HCT116 (cell line): Measurements from ENCODE around the gene KLF11. TPM values are rescaled to one million over a fixed set of nuclear protein-coding genes. Genes with fewer than 3 reads are reported as not detected.
"Not testable (repeated sequence)": the region's sequence is repeated elsewhere in the genome, so short reads cannot be mapped to it uniquely, and the experiment has no call there.

Experiments
- ATAC-seq: fragments of 200-7000 bp; cut with Tn5 transposase; 2 replicates; pipeline ENCODE4 v1.9.1; 2020; ENCODE audit warnings: mild to moderate bottlenecking, moderate library complexity
- BruUV-seq: library from RNA; stranded (reverse); fragments of 400-500 nt; replicated peaks from 2 replicates; lab custom pipeline; 2021; lab: Mats Ljungman, UMichigan
- CTCF ChIA-PET: fragments of 300-600 bp; sonication (Branson Sonifier 250); formaldehyde crosslinking; loops from one replicate; lab custom pipeline; 2021; ENCODE audit warnings: antibody characterized with exemption; lab: Charles Lee
- POLR2A ChIA-PET: fragments of 300-600, 350-600 bp; sonication (Branson Sonifier 250); formaldehyde crosslinking; loops from one replicate; lab custom pipeline; 2021; ENCODE audit warnings: antibody characterized with exemption; lab: Charles Lee
- RAD21 ChIA-PET, 2 experiments: fragments of 300-600 bp; sonication (Branson Sonifier 250); formaldehyde crosslinking; loops; one replicate each; lab custom pipeline; 2023; ENCODE audit warnings: low total read pairs in 2 of 2; ENCODE audit not compliant: uncharacterized antibody in 2 of 2, unreplicated experiment in 2 of 2, low non-redundant PET in 1 of 2; lab: Charles Lee
- DNase-seq: peaks from one replicate; pipeline ENCODE4 v3.0.0-alpha.2; 2010; ENCODE audit warnings: low read depth, low spot score
- H2AFZ ChIP-seq: fragments of 200-600 bp; shearing (Covaris generic), sonication (generic); 2 replicates; pipeline ENCODE4 v1.6.1; 2017; ENCODE audit warnings: low read depth, mixed run types, mixed read lengths, antibody characterized with exemption, low read length; ENCODE audit not compliant: poor library complexity, severe bottlenecking
- H3K27ac ChIP-seq: 2 replicates; pipeline ENCODE4 v1.5.1; 2012; ENCODE audit warnings: low read depth, low read length
- H3K27me3 ChIP-seq: fragments of 200-600 bp; sonication (generic); 2 replicates; pipeline ENCODE4 v1.6.1; 2016; ENCODE audit warnings: mixed run types, low read length, mixed read lengths; ENCODE audit not compliant: insufficient read depth
- H3K36me3 ChIP-seq, 2 experiments: fragments of 200-500 bp in 1 of 2; fragments of 200-600 bp in 1 of 2; sonication (Bioruptor generic) in 1 of 2; sonication (generic) in 1 of 2; 2 replicates each; pipeline versions ENCODE4 v1.5.1 to v1.6.1; 2014 to 2016; ENCODE audit warnings: low read length in 2 of 2, inconsistent platforms in 1 of 2, mixed read lengths in 1 of 2, mixed run types in 1 of 2; ENCODE audit not compliant: insufficient read depth in 2 of 2, control insufficient read depth in 1 of 2
- H3K4me1 ChIP-seq, 2 experiments: fragments of 200-600 bp in 1 of 2; sonication (generic) in 1 of 2; 2 replicates each; pipeline versions ENCODE4 v1.5.1 to v1.6.1; 2012 to 2017; ENCODE audit warnings: low read length in 2 of 2, inconsistent platforms in 1 of 2, mild to moderate bottlenecking in 1 of 2, mixed read lengths in 1 of 2, mixed run types in 1 of 2, moderate library complexity in 1 of 2; ENCODE audit not compliant: insufficient read depth in 2 of 2, control insufficient read depth in 1 of 2
- H3K4me2 ChIP-seq: fragments of 200-600 bp; sonication (generic); 2 replicates; pipeline ENCODE4 v1.6.1; 2017; ENCODE audit warnings: mixed run types, low read length, mixed read lengths
- H3K4me3 ChIP-seq, 2 experiments: fragments of 200-600 bp in 1 of 2; sonication (generic) in 1 of 2; replicated peaks in 1 of 2; 2 replicates each; pipeline ENCODE4 v1.5.1; 2011 to 2016; ENCODE audit warnings: low read length in 2 of 2, control low read depth in 1 of 2, low read depth in 1 of 2, mild to moderate bottlenecking in 1 of 2, mixed read lengths in 1 of 2, mixed run types in 1 of 2
- H3K79me2 ChIP-seq: fragments of 200-600 bp; sonication (generic); 2 replicates; pipeline ENCODE4 v1.6.1; 2017; ENCODE audit warnings: mild to moderate bottlenecking, mixed run types, low read length, moderate library complexity, mixed read lengths; ENCODE audit not compliant: insufficient read depth
- H3K9ac ChIP-seq: fragments of 200-600 bp; sonication (generic); 2 replicates; pipeline ENCODE4 v1.6.1; 2016; ENCODE audit warnings: low read length, mixed read lengths
- H3K9me2 ChIP-seq: fragments of 200-600 bp; sonication (generic), shearing (Covaris generic); 2 replicates; pipeline ENCODE4 v1.6.1; 2017; ENCODE audit warnings: mixed run types, mild to moderate bottlenecking, moderate library complexity; ENCODE audit not compliant: insufficient read depth
- H3K9me3 ChIP-seq, 2 experiments: fragments of 200-500 bp in 1 of 2; fragments of 200-600 bp in 1 of 2; sonication (Bioruptor generic) in 1 of 2; sonication (generic) in 1 of 2; 2 replicates each; pipeline ENCODE4 v1.6.1; 2014 to 2017; ENCODE audit warnings: low read length in 2 of 2, mixed read lengths in 2 of 2, inconsistent platforms in 1 of 2, low read depth in 1 of 2, mild to moderate bottlenecking in 1 of 2, mixed run types in 1 of 2, moderate library complexity in 1 of 2; ENCODE audit not compliant: control insufficient read depth in 1 of 2, insufficient read depth in 1 of 2
- H4K20me1 ChIP-seq: fragments of 200-600 bp; sonication (generic), shearing (Covaris generic); 2 replicates; pipeline ENCODE4 v1.6.1; 2017; ENCODE audit warnings: mixed run types, mild to moderate bottlenecking, moderate library complexity; ENCODE audit not compliant: insufficient read depth
- CBX3 ChIP-seq: IDR thresholded peaks from 2 replicates; pipeline ENCODE4 v1.6.1; 2012; ENCODE audit warnings: low read depth
- SIN3A ChIP-seq: IDR thresholded peaks from 2 replicates; pipeline ENCODE4 v1.6.1; 2012; ENCODE audit warnings: low read depth
- YY1 ChIP-seq: IDR thresholded peaks from 2 replicates; pipeline ENCODE4 v1.6.1; 2011; ENCODE audit warnings: low read length, low read depth, moderate library complexity, mild to moderate bottlenecking; ENCODE audit not compliant: insufficient replicate concordance; ENCODE audit errors: extremely low read depth
- intact Hi-C: fragments of 100-400 bp; cut with micrococcal nuclease; formaldehyde crosslinking; loops from 2 replicates; pipeline ENCODE4 v1.10.0; 2022
- total RNA-seq: library from RNA; stranded (reverse); gene quantifications from one replicate; pipeline ENCODE4 v1.2.1, GENCODE V29; 2021; ENCODE audit not compliant: unreplicated experiment
- TF ChIP-seq, protein P1 (sequence below): IDR thresholded peaks from 2 replicates; pipeline ENCODE4 v1.6.1; 2012; ENCODE audit warnings: low read depth
- TF ChIP-seq, protein P2 (sequence below): IDR thresholded peaks from 2 replicates; pipeline ENCODE4 v1.6.1; 2012

KLF11 gene
- total RNA-seq, 1 experiment from 2014 or later = 9.0 TPM

DNA sequence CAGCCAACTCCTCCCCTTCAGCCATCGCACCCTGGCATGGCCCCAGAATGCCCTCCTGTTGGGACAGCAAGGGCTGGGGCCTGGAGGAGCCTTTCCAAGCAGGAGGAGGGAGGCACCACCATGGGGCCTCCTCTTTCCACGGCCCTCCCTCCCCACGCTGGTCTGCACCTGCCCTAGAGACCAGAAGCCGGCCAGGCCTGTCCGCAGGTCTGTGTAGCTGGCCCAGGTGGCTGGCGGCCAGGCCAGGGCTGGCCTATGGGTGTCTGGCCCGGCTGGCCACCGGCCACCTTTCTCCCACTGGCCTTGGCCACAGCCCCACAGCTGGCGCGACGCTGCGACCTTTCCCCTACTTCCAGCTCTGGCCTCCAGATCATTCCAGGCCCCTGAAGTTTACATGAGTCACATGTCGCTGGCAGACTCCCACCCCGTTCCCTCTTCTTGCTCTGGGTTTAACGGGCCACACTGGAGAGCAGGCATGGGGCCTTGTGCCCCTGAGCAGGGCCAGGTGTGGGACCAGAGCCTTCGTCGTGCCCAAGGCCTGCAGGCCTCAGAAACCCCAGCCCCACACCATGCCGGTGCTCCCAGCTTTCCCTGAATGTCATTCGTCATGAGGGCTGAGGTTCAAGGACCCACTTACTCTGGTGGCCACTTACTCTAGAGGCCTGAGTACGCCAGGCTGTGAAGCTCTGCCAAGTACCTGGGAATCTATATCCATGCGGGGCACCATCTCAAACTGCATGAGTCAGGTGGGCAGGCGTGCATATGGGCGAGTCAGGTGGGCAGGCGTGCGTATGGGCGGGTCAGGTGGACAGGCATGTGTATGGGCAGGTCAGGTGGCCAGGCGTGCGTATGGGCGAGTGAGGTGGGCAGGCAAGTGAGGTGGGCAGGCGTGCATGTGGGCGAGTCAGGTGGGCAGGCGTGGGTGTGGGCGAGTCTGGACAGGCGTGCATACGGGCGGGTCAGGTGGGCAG lies 33.3 kb upstream of the KLF11 start:
- ChIA-PET RAD21 (no interaction called here), POLR2A (no interaction called here), CTCF (no interaction called here)
- H3K9me3 ChIP-seq = peaks cover 0 to 6% of the 10 kb centered on the region in 2 experiments; a peak in 1 of 4 replicates
- H3K4me1 ChIP-seq = peaks cover 7 to 25% of the 10 kb centered on the region in 2 experiments
- H3K27ac ChIP-seq = no peak overlapping the region
- H3K9ac ChIP-seq = no peak overlapping the region
- no peak overlapping the region for H3K4me3 ChIP-seq
- ATAC-seq (no peak), DNase-seq (no peak)
- H2AFZ ChIP-seq = no peak overlapping the region
- H3K79me2 ChIP-seq = no peaks in the 10 kb centered on the region
- TF ChIP-seq, protein P1, sequence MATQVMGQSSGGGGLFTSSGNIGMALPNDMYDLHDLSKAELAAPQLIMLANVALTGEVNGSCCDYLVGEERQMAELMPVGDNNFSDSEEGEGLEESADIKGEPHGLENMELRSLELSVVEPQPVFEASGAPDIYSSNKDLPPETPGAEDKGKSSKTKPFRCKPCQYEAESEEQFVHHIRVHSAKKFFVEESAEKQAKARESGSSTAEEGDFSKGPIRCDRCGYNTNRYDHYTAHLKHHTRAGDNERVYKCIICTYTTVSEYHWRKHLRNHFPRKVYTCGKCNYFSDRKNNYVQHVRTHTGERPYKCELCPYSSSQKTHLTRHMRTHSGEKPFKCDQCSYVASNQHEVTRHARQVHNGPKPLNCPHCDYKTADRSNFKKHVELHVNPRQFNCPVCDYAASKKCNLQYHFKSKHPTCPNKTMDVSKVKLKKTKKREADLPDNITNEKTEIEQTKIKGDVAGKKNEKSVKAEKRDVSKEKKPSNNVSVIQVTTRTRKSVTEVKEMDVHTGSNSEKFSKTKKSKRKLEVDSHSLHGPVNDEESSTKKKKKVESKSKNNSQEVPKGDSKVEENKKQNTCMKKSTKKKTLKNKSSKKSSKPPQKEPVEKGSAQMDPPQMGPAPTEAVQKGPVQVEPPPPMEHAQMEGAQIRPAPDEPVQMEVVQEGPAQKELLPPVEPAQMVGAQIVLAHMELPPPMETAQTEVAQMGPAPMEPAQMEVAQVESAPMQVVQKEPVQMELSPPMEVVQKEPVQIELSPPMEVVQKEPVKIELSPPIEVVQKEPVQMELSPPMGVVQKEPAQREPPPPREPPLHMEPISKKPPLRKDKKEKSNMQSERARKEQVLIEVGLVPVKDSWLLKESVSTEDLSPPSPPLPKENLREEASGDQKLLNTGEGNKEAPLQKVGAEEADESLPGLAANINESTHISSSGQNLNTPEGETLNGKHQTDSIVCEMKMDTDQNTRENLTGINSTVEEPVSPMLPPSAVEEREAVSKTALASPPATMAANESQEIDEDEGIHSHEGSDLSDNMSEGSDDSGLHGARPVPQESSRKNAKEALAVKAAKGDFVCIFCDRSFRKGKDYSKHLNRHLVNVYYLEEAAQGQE = no peak
- TF ChIP-seq, protein P2, sequence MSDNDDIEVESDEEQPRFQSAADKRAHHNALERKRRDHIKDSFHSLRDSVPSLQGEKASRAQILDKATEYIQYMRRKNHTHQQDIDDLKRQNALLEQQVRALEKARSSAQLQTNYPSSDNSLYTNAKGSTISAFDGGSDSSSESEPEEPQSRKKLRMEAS = no peak
- TF ChIP-seq SIN3A (no peak), YY1 (no peak), CBX3 (no peak)
- H3K9me2 ChIP-seq = no peaks in the 10 kb centered on the region
- no peaks in the 10 kb centered on the region for H4K20me1 ChIP-seq
- no TSS peak for BruUV-seq
- intact Hi-C loops = no loop called here
- no peak overlapping the region for H3K4me2 ChIP-seq
- no peaks in the 10 kb centered on the region for H3K27me3 ChIP-seq
- no peaks in the 10 kb centered on the region for H3K36me3 ChIP-seq

DNA sequence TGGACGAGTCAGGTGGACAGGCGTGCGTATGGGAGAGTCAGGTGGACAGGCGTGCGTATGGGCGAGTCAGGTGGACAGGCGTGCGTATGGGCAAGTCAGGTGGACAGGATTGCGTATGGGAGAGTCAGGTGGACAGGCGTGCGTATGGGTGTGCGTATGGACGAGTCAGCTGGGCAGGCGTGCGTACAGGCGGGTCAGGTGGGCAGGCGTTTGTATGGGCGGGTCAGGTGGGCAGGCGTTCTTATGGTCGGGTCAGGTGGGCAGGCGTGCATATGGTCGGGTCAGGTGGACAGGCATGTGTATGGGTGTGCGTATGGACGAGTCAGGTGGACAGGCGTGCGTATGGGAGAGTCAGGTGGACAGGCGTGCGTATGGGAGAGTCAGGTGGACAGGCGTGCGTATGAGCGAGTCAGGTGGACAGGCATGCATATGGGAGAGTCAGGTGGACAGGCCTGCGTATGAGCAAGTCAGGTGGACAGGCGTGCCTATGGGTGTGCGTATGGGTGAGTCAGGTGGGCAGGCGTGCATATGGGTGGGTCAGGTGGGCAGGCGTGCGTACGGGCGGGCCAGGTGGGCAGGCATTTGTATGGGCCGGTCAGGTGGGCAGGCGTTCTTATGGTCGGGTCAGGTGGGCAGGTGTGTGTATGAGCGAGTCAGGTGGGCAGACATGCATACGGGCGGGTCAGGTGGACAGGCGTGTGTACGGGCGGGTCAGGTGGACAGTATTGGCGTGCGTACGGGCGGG lies 32.3 kb upstream of the KLF11 start:
- H3K79me2 ChIP-seq, H3K36me3 ChIP-seq, H3K4me3 ChIP-seq, H3K27me3 ChIP-seq, DNase-seq, H3K9me2 ChIP-seq, BruUV-seq, CTCF ChIA-PET, ATAC-seq, H3K9ac ChIP-seq, POLR2A ChIA-PET, H4K20me1 ChIP-seq, H2AFZ ChIP-seq, H3K9me3 ChIP-seq, intact Hi-C loops, RAD21 ChIA-PET: not testable (repeated sequence)
- H3K4me2 ChIP-seq = peak overlapping the region; percentile 23; the same call in 1 of the 2 replicates
- H3K27ac ChIP-seq = peak overlapping the region; percentile 59; the same call in 1 of the 2 replicates
- peaks cover 7 to 34% of the 10 kb centered on the region in 2 experiments for H3K4me1 ChIP-seq
